Skeletal muscle tissue (tissue), 4 donors: Measurements from ENCODE around the gene ZNF516. TPM values are rescaled to one million over a fixed set of nuclear protein-coding genes. Genes with fewer than 3 reads are reported as not detected.

Experiments used
- H3K27ac ChIP-seq: one replicate; pipeline ENCODE4 v1.7.0; 2013; ENCODE audit warnings: mild to moderate bottlenecking, low read depth, low read length, inconsistent platforms
- H3K27me3 ChIP-seq, 3 donors: one replicate each; pipeline ENCODE4 v1.7.0; 2013; ENCODE audit warnings: low read length in 3 of 3; ENCODE audit not compliant: control insufficient read depth in 3 of 3, insufficient read depth in 3 of 3
- H3K36me3 ChIP-seq, 3 donors: one replicate each; pipeline ENCODE4 v1.7.0; 2013; ENCODE audit warnings: low read length in 3 of 3; ENCODE audit not compliant: control insufficient read depth in 3 of 3, insufficient read depth in 3 of 3
- H3K4me1 ChIP-seq, 3 donors: one replicate each; pipeline ENCODE4 v1.7.0; 2013; ENCODE audit warnings: low read length in 3 of 3, mild to moderate bottlenecking in 3 of 3; ENCODE audit not compliant: control insufficient read depth in 3 of 3, insufficient read depth in 3 of 3
- H3K4me3 ChIP-seq, 3 donors: one replicate each; pipeline ENCODE4 v1.7.0; 2013; ENCODE audit warnings: low read length in 3 of 3
- H3K9ac ChIP-seq, 3 donors: one replicate each; pipeline ENCODE4 v1.7.0; 2013; ENCODE audit warnings: low read length in 3 of 3, mild to moderate bottlenecking in 3 of 3, moderate library complexity in 2 of 3, low read depth in 1 of 3
- H3K9me3 ChIP-seq, 3 donors: one replicate each; pipeline ENCODE4 v1.7.0; 2013; ENCODE audit warnings: low read length in 3 of 3; ENCODE audit not compliant: control insufficient read depth in 3 of 3
- total RNA-seq: library from RNA; depleted of rRNA; stranded (reverse); fragments of >200 nt; gene quantifications from one replicate; pipeline ENCODE4 v1.2.3, GENCODE V29; 2014
- donor health status: Osteomylitis.

ZNF516 gene
- total RNA-seq, 1 donor from 2014 or later = 33.9 TPM

- Histone ChIP-seq H3K9ac (no peak overlapping the region), H3K27me3 (peaks cover 8 to 37% (median 36%) of the 10 kb centered on the region in 3 donors), H3K4me3 (no peak overlapping the region), H3K36me3 (no peaks in the 10 kb centered on the region), H3K27ac (no peak overlapping the region), H3K9me3 (no peaks in the 10 kb centered on the region), H3K4me1 (peaks cover 10 to 22% (median 14%) of the 10 kb centered on the region in 3 donors)
These were observed 30.9 kb upstream of the ZNF516 start for GRCh38 chr18:76525911-76526310.

- H3K9ac ChIP-seq = peak overlapping the region; percentile 42 to 79 (median 76)
- peaks cover 8 to 36% (median 34%) of the 10 kb centered on the region in 3 donors for H3K27me3 ChIP-seq
- no peaks in the 10 kb centered on the region for H3K9me3 ChIP-seq
- peak overlapping the region; percentile 61 to 83 (median 77) for H3K4me3 ChIP-seq
- peak overlapping the region; percentile 13 for H3K27ac ChIP-seq
- peaks cover 10 to 22% (median 14%) of the 10 kb centered on the region in 3 donors for H3K4me1 ChIP-seq
- no peaks in the 10 kb centered on the region for H3K36me3 ChIP-seq
These were observed 30.1 kb upstream of the ZNF516 start for GRCh38 chr18:76524900-76525698.

- H3K36me3 ChIP-seq = no peaks in the 10 kb centered on the region
- peaks cover 10 to 22% (median 14%) of the 10 kb centered on the region in 3 donors for H3K4me1 ChIP-seq
- no peak overlapping the region for H3K27ac ChIP-seq
- H3K27me3 ChIP-seq = peaks cover 8 to 36% (median 32%) of the 10 kb centered on the region in 3 donors
- H3K9ac ChIP-seq = peak overlapping the region in 1 of 3 donors; percentile 79
- no peak overlapping the region for H3K4me3 ChIP-seq
- H3K9me3 ChIP-seq = no peaks in the 10 kb centered on the region
These were observed 29.4 kb upstream of the ZNF516 start for GRCh38 chr18:76524477-76524876.

- Histone ChIP-seq H3K9me3 (no peaks in the 10 kb centered on the region), H3K4me3 (no peak overlapping the region), H3K9ac (no peak overlapping the region), H3K36me3 (no peaks in the 10 kb centered on the region), H3K27ac (peak overlapping the region; percentile 57), H3K27me3 (peaks cover 9 to 21% (median 17%) of the 10 kb centered on the region in 3 donors), H3K4me1 (peaks cover 5 to 6% (median 6%) of the 10 kb centered on the region in 3 donors)
These were observed 27.5 kb upstream of the ZNF516 start for GRCh38 chr18:76522551-76522950.

GRCh38 chr18:76522122-76522503 is 27.1 kb upstream of the ZNF516 start:
- Histone ChIP-seq H3K4me3 (no peak overlapping the region), H3K27ac (peak overlapping the region; percentile 57), H3K9ac (peak overlapping the region in 2 of 3 donors; percentile 25 to 38), H3K4me1 (peaks cover 5 to 6% (median 5%) of the 10 kb centered on the region in 3 donors), H3K36me3 (no peaks in the 10 kb centered on the region), H3K9me3 (no peaks in the 10 kb centered on the region), H3K27me3 (peaks cover 9 to 19% (median 14%) of the 10 kb centered on the region in 3 donors)

- Histone ChIP-seq H3K9ac (peak overlapping the region in 2 of 3 donors; percentile 25 to 38), H3K27ac (peak overlapping the region; percentile 57), H3K4me3 (no peak overlapping the region), H3K9me3 (no peaks in the 10 kb centered on the region), H3K4me1 (peaks cover 5 to 6% (median 5%) of the 10 kb centered on the region in 3 donors), H3K27me3 (peaks cover 9 to 14% (median 9%) of the 10 kb centered on the region in 3 donors), H3K36me3 (no peaks in the 10 kb centered on the region)
These were observed 26.5 kb upstream of the ZNF516 start for GRCh38 chr18:76521417-76522121.

DNA sequence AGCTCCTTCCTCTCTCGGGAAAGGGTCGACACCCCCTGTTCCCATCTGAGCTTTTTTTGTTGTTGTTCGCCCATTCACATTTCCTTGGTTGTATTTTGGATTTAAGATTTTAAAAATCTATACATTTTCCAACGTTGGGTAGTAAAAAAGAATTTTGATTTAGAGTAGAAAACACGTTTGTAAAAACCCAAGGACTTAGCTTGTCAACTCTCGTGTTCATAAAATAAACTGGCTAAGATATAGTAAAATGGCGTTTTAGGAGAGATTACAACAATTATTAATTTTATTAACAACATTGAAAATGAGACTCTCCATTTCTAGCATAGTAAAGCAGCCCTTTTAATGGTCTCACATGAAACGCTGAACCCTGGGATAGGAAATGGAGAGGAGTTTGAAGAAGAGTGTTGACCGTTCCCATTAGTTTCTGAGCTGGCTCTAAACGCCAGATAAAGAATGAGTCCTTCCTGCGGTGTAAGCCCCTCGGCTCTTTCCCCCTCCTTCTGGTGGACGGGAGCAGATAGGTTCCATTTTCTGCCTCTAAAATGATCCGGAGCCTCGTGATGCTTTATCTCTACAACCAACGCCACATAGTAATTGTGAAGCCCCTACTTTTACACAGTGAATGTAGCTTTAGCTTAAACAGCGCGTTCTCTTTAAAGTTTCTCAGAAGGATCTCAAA is 24.0 kb upstream of the ZNF516 start:
- peak overlapping the region; percentile 26 for H3K27ac ChIP-seq
- peaks cover 2 to 6% (median 5%) of the 10 kb centered on the region in 3 donors for H3K27me3 ChIP-seq
- peak overlapping the region; percentile 59 to 67 (median 66) for H3K4me3 ChIP-seq
- no peaks in the 10 kb centered on the region for H3K9me3 ChIP-seq
- H3K36me3 ChIP-seq = no peaks in the 10 kb centered on the region
- peak overlapping the region; percentile 33 to 64 (median 45) for H3K9ac ChIP-seq
- H3K4me1 ChIP-seq = peaks cover 0 to 3% (median 2%) of the 10 kb centered on the region in 3 donors

DNA sequence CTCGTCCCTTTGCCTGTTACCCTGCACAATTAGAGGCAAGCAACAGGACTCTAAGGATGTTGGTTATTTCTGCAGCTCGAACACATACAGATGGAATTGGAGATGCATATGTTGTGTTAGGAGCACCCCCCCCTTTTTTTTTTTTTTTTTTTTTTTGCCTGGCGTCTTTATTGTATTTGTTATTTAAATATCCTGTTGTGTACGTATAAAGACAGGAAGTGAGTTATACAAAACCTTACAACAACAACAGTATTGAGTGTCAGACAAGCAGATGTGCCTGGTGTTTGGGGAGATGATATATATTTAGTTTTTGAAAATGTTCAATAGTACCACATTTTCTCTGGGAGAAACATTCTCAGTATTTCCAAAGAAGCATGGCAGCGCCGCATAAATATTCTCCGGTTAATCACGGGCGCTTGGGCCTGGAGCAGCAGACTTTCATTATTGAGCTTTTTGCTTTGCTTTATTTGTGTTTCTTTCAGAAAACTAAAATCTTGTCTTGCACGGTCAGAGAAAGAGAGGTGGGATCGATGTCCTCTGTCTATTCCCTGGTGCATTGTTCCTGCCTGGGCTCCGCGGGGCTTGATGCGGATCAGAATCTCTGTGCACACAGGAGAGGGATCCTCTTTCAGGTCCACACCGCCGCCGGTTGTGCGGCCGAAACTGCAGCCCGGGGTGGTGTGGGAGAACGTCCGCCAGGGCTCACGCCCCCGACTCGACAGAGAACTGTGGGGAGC is 23.2 kb upstream of the ZNF516 start:
- Histone ChIP-seq H3K9ac (peak overlapping the region; percentile 33 to 64 (median 45)), H3K27ac (peak overlapping the region; percentile 26), H3K4me1 (peaks cover 0 to 3% (median 2%) of the 10 kb centered on the region in 3 donors), H3K36me3 (no peaks in the 10 kb centered on the region), H3K4me3 (peak overlapping the region; percentile 59 to 67 (median 66)), H3K27me3 (peaks cover 2 to 6% (median 5%) of the 10 kb centered on the region in 3 donors), H3K9me3 (no peaks in the 10 kb centered on the region)

DNA sequence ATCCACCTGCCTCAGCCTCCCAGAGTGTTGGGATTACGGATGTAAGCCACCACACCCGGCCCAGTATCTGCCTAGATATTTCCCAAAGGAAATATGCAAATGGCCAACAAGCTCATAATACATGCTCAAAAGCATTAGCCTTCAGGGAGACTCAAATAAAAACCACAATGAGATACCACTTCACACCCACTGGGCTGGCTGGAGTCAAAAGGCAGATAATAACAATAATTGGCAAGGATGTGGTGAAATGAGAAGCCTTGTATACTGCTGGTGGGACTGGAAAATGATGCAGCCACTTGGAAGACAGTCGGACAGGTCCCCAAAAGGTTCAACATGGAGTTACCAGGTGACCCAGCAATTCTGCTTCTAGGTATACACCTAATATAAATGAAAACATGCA is 20.5 kb upstream of the ZNF516 start:
- no peaks in the 10 kb centered on the region for H3K9me3 ChIP-seq
- H3K4me1 ChIP-seq = peaks cover 0 to 3% (median 2%) of the 10 kb centered on the region in 3 donors
- no peak overlapping the region for H3K4me3 ChIP-seq
- H3K27ac ChIP-seq = no peak overlapping the region
- H3K36me3 ChIP-seq = no peaks in the 10 kb centered on the region
- no peak overlapping the region for H3K9ac ChIP-seq
- H3K27me3 ChIP-seq = peaks cover 2 to 6% (median 3%) of the 10 kb centered on the region in 3 donors
